Astrocyte of the spinal cord (primary cell): ENCODE data around the gene STARD13.

Source experiments
- DNase-seq: peaks from one replicate; pipeline ENCODE4 v3.0.0; 2011; ENCODE audit warnings: low read depth, low spot score
- H3K4me3 ChIP-seq: 2 replicates; pipeline ENCODE4 v1.5.1; 2011; ENCODE audit warnings: low read depth, mild to moderate bottlenecking, low read length, moderate library complexity
- CTCF ChIP-seq: IDR thresholded peaks from 2 replicates; pipeline ENCODE4 v1.5.1; 2012; ENCODE audit warnings: low read depth, mild to moderate bottlenecking, low read length, inconsistent platforms
- in situ Hi-C: cut with HindIII; loops from 2 replicates; pipeline ENCODE4 v1.10.0; 2017; ENCODE audit warnings: low sequenced_read_pairs

Gene STARD13

GRCh38 chr13:33296793-33297425 lies 11.4 kb upstream of the STARD13 start:
- in situ Hi-C loops, result no loop called here
- H3K4me3 ChIP-seq, result no peak overlapping the region
- no peak for DNase-seq
- TF ChIP-seq CTCF, result no peak

- in situ Hi-C loops, result no loop called here
- no peak for DNase-seq
- H3K4me3 ChIP-seq, result no peak overlapping the region
These were observed 7.2 kb upstream of the STARD13 start for GRCh38 chr13:33292712-33293111.

GRCh38 chr13:33290421-33290965 lies 4.9 kb upstream of the STARD13 start:
- DNase-seq, result no peak
- in situ Hi-C loops, result no loop called here
- no peak for TF ChIP-seq CTCF
- no peak overlapping the region for H3K4me3 ChIP-seq

More at GRCh38 chr13:33292712-33293111, 7.2 kb upstream of the STARD13 start:
- no peak for TF ChIP-seq CTCF

GRCh38 chr13:33289966-33290365 lies 4.4 kb upstream of the STARD13 start:
- DNase-seq, result no peak
- in situ Hi-C loops, result no loop called here
- H3K4me3 ChIP-seq, result no peak overlapping the region
- TF ChIP-seq CTCF, result no peak

GRCh38 chr13:33287142-33287882 lies 1.8 kb upstream of the STARD13 start:
- no peak overlapping the region for H3K4me3 ChIP-seq
- no peak for TF ChIP-seq CTCF
- in situ Hi-C loops, result no loop called here
- no peak for DNase-seq

GRCh38 chr13:33286128-33286527 lies 573 bp upstream of the STARD13 start:
- TF ChIP-seq CTCF, result no peak
- in situ Hi-C loops, result no loop called here
- DNase-seq, result no peak
- H3K4me3 ChIP-seq, result peak overlapping the region; percentile 77
